ENCODE data around the gene SNX9. TPM values are rescaled to one million over a fixed set of nuclear protein-coding genes. Genes with fewer than 3 reads are reported as not detected.

SNX9 gene
- total and polyA plus RNA-seq, 2 of the 4 experiments (the other 2 are of a cell fraction) = 35.3 to 41.2 TPM

DNA sequence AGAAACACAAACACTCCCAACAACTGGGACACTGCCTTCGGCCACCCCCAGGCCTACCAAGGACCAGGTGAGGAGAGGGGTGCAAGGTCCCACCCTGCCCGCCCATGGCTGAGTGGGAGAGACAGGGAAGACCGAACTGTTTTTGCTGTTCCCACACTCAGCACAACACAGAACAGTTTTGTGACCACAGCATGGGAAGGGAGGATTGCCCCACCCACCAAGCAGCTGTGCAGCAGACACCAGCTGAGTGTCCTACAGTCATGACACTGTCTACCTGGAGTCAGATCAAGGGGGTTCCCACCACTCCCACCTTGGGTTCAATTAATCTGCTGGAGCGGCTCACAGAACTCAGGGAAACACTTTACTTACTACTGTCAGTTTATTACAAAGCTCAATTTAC, 73.9 kb downstream of the SNX9 start:
- H2BK5ac ChIP-seq (ENCODE audit: low read depth, low read length, poor library complexity, severe bottlenecking) = no peak overlapping the region
- H4K20me1 ChIP-seq (ENCODE audit: insufficient read depth, low read length) = peaks cover 4% of the 10 kb centered on the region
- H3K27me3 ChIP-seq (ENCODE audit: control insufficient read depth, insufficient read depth, low read length) = no peaks in the 10 kb centered on the region
- peaks cover 4% of the 10 kb centered on the region for H3K9me1 ChIP-seq (ENCODE audit: insufficient read depth, low read length)
- ATAC-seq (ENCODE audit: low read depth) = no peak
- H3K79me1 ChIP-seq (ENCODE audit: low read depth in 1 of 2, low read length in 2 of 2) = peaks cover 17 to 47% of the 10 kb centered on the region in 2 experiments
- no peaks in the 10 kb centered on the region; the same call in 1 of the 2 replicates for H3K4me1 ChIP-seq (ENCODE audit: control insufficient read depth, insufficient read depth, low read length)
- dilution Hi-C loops (cut with HindIII; ENCODE audit: low sequenced_read_pairs, unreplicated experiment) = no loop called here
- H3K36me3 ChIP-seq (ENCODE audit: control insufficient read depth, insufficient read depth, low read length) = peaks cover 27% of the 10 kb centered on the region
- no peak overlapping the region for H3K27ac ChIP-seq (ENCODE audit: insufficient read depth, low read length)
- ChIA-PET CTCF (no interaction called here), POLR2A (ENCODE audit: unreplicated experiment) (no interaction called here)
- H3K18ac ChIP-seq (ENCODE audit: low read depth, low read length) = no peak overlapping the region
- H2AK9ac ChIP-seq (replicated peaks; ENCODE audit: low read depth, low read length, poor library complexity) = no peak overlapping the region
- TF ChIP-seq, protein P1, sequence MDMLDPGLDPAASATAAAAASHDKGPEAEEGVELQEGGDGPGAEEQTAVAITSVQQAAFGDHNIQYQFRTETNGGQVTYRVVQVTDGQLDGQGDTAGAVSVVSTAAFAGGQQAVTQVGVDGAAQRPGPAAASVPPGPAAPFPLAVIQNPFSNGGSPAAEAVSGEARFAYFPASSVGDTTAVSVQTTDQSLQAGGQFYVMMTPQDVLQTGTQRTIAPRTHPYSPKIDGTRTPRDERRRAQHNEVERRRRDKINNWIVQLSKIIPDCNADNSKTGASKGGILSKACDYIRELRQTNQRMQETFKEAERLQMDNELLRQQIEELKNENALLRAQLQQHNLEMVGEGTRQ (IDR thresholded peaks at IDR 0.05; ENCODE audit: low read depth, low read length) = no peak
- TF ChIP-seq FOS (IDR thresholded peaks at IDR 0.05; ENCODE audit: low read depth, low read length) (no peak), MXI1 (IDR thresholded peaks at IDR 0.05; ENCODE audit: borderline replicate concordance, low read depth, low read length) (no peak), RAD21 (IDR thresholded peaks at IDR 0.05; ENCODE audit: low read length) (no peak), SMC3 (IDR thresholded peaks at IDR 0.05; ENCODE audit: low read depth, low read length) (no peak), CHD1 (IDR thresholded peaks at IDR 0.05; ENCODE audit: low read depth, low read length) (no peak), RCOR1 (IDR thresholded peaks at IDR 0.05; ENCODE audit: insufficient replicate concordance, low read length) (no peak)
- no peaks in the 10 kb centered on the region for H3K9me3 ChIP-seq (ENCODE audit: control insufficient read depth, insufficient read depth, low read length)
- no CpG with 5 or more reads among the region's 4 CpGs for WGBS, 2 experiments (ENCODE audit: extremely low coverage in 2 of 2, insufficient read length in 1 of 2)
- in situ Hi-C loops (cut with MboI; ENCODE audit: low sequenced_read_pairs) = loop anchor here (25.0 kb wide), 1 partner anchor 585 kb away; the partner anchor contains the start of gene TMEM242
- no peak overlapping the region for H3K4me2 ChIP-seq (ENCODE audit: low read depth, low read length)
- no peak overlapping the region for H3K56ac ChIP-seq (ENCODE audit: extremely low read depth, insufficient read depth, low read length)
- no peak overlapping the region for H3K4ac ChIP-seq (ENCODE audit: low read depth, low read length)
- H4K8ac ChIP-seq (ENCODE audit: low read depth in 2 of 2, low read length in 2 of 2) = no peak overlapping the region
- no peak overlapping the region for H2BK15ac ChIP-seq (ENCODE audit: low read depth, low read length)
- no peak overlapping the region for H3K23ac ChIP-seq (ENCODE audit: low read depth, low read length)
- H3K9ac ChIP-seq (ENCODE audit: low read depth, low read length) = no peak overlapping the region
- no peak for DNase-seq
- H4K5ac ChIP-seq (ENCODE audit: low read depth, low read length) = no peak overlapping the region
- H4K91ac ChIP-seq (ENCODE audit: insufficient read depth, low read depth, low read length) = no peak overlapping the region
- no peak overlapping the region for H2BK20ac ChIP-seq (ENCODE audit: low read depth, low read length)
- H2BK120ac ChIP-seq (ENCODE audit: low read depth, low read length) = no peak overlapping the region
- no peak overlapping the region for H2AFZ ChIP-seq (replicated peaks; ENCODE audit: low read length, poor library complexity)
- intact Hi-C loops (cut with micrococcal nuclease) = no loop called here
- H2AK5ac ChIP-seq (ENCODE audit: low read depth, low read length) = no peak overlapping the region
- no peak overlapping the region for H3K14ac ChIP-seq (replicated peaks; ENCODE audit: low read depth, low read length)
- BruUV-seq (replicated peaks) = no TSS peak
- no peak overlapping the region for H3K4me3 ChIP-seq (ENCODE audit: insufficient read depth, low read depth, low read length)

Measured in IMR-90 (cell line).